Heart left ventricle (tissue), 16 donors: ENCODE measurements around the gene DYRK2. TPM values are rescaled to one million over a fixed set of nuclear protein-coding genes. Genes with fewer than 3 reads are reported as not detected.

Experiments
- ATAC-seq, 4 donors: fragments of 200-7000 bp; cut with Tn5 transposase; one replicate each; pipeline ENCODE4 v1.9.1; 2020 to 2022; ENCODE audit warnings: moderate library complexity in 4 of 4, mild to moderate bottlenecking in 3 of 4, moderate number of reproducible peaks in 1 of 4
- DNase-seq, 5 donors: peaks; one replicate each; pipeline ENCODE4 v3.0.0-alpha.2; 2020
- H3K27ac ChIP-seq, 12 donors: fragments of 200-600 bp; sonication (generic) in 4 of 12; one replicate each; pipeline versions ENCODE4 v1.5.0 to v1.8.0; 2016 to 2022; ENCODE audit warnings: mild to moderate bottlenecking in 2 of 12
- H3K27me3 ChIP-seq, 9 donors: fragments of 200-600 bp; sonication (generic) in 2 of 9; one replicate each; pipeline versions ENCODE4 v1.5.1 to v1.8.0; 2016 to 2022; ENCODE audit warnings: mild to moderate bottlenecking in 3 of 9
- H3K36me3 ChIP-seq, 9 donors: fragments of 200-600 bp; sonication (generic) in 2 of 9; one replicate each; pipeline versions ENCODE4 v1.5.0 to v1.8.0; 2018 to 2022; ENCODE audit warnings: mild to moderate bottlenecking in 2 of 9
- H3K4me1 ChIP-seq, 12 donors: fragments of 200-600 bp; sonication (generic) in 4 of 12; one replicate each; pipeline versions ENCODE4 v1.5.0 to v1.8.0; 2016 to 2022; ENCODE audit warnings: mild to moderate bottlenecking in 3 of 12
- H3K4me3 ChIP-seq, 12 donors: fragments of 200-600 bp; sonication (generic) in 4 of 12; one replicate each; pipeline versions ENCODE4 v1.5.0 to v1.8.0; 2017 to 2022; ENCODE audit warnings: mild to moderate bottlenecking in 9 of 12, moderate library complexity in 4 of 12
- H3K9me3 ChIP-seq, 12 donors: fragments of 200-600 bp; sonication (generic) in 4 of 12; one replicate each; pipeline versions ENCODE4 v1.5.0 to v1.8.0; 2016 to 2022; ENCODE audit warnings: mild to moderate bottlenecking in 1 of 12
- CTCF ChIP-seq, 12 donors: fragments of 200-600 bp; sonication (generic) in 4 of 12; IDR thresholded peaks; one replicate each; pipeline versions ENCODE4 v1.5.0 to v1.8.0; 2018 to 2022; ENCODE audit warnings: antibody characterized with exemption in 12 of 12, mild to moderate bottlenecking in 5 of 12
- POLR2A ChIP-seq, 2 donors: fragments of 450-650 bp; IDR thresholded peaks; one replicate each; pipeline ENCODE4 v1.6.1; 2017; ENCODE audit warnings: antibody characterized with exemption in 2 of 2, mild to moderate bottlenecking in 2 of 2, moderate library complexity in 2 of 2
- WGBS, 4 donors: extraction: QIAGEN DNeasy Blood & Tissue Kit in 2 of 4; methylation state at CpG; one replicate each; pipeline versions ENCODE4 v1.1.5 to v1.1.7; 2013 to 2018; 5-methylcytosine and 5-hydroxymethylcytosine counted together
- intact Hi-C, 10 donors: fragments of 100-400 bp; cut with DNase I; formaldehyde crosslinking; loops; one replicate each; pipeline versions ENCODE4 v1.11.1 to v1.14.2; 2022
- polyA plus RNA-seq, 2 donors: library from polyadenylated mRNA; stranded (reverse); fragments of 200-250 nt; gene quantifications; one replicate each; pipeline ENCODE4 v1.2.3, GENCODE V29; 2013
- total RNA-seq, 9 donors: library from RNA; depleted of rRNA in 2 of 9; stranded (reverse); fragments of >200 nt in 2 of 9; fragmentation: NEBNext Ultra II Directional in 3 of 9; extraction: Animal tissue kit (Norgen Biotek cat#: 25700) in 3 of 9; gene quantifications; one replicate each; pipeline versions ENCODE4 v1.1.0 to v1.2.4, GENCODE V29; 2016 to 2023
- donor health status: ischemic (EF 13 %, LVEDD 7.1; RV severe dilation, severe dysfunction).
- donor health status: healthy with polysubstance abuse.
- donor health status: DM: no; HTN: yes; CAD: no.
- donor health status: DM: no; HTN: no; CAD: no.
- donor health status: ischemic (EF 25% LVEDD 6.9; RV normal size, moderate dysfunction).
- donor health status: ischemic (EF 25% LVEDD 5.7; RV mildly dilated, moderate dysfunction).
- donor health status: healthy.
- donor health status: DM: yes; HTN: yes; CAD: no.
- donor health status: ischemic (EF 35%, LVEDD 5.7; RV mildly dilated, moderate dysfunction).
- donor health status: nonischemic (EF 11% LVEDD 7.7; RV severe dilation, severe dysfunction).
- donor health status: DM: yes; HTN: yes; CAD: no.
- donor health status: PGD.
- donor health status: ischemic (EF 29% LVEDD 5.4; RV normal size, mild dysfunction).
- donor health status: nonischemic (EF 23%, LVEDD 6.1; RV moderate dilation, normal function).

The DYRK2 gene
- total and polyA plus RNA-seq, 11 donors = 7.8 to 62.9 (median 37.8) TPM

GRCh38 chr12:67666605-67667004 lies 18.1 kb downstream of the DYRK2 start:
- WGBS, 4 donors = 15 to 42% (median 24%) methylated on average over 1 of the region's 1 CpG
- no peaks in the 10 kb centered on the region for H3K9me3 ChIP-seq
- H3K27me3 ChIP-seq = no peaks in the 10 kb centered on the region
- intact Hi-C loops = loop anchor here in 2 of 10 donors (10.0 kb wide), 2 partner anchors 118 to 312 kb away; no protein-coding TSS in a partner anchor
- peak overlapping the region in 9 of 12 donors; percentile 3 to 65 (median 49) for H3K27ac ChIP-seq
- TF ChIP-seq POLR2A (IDR thresholded peaks at IDR 0.05) = no peak
- TF ChIP-seq CTCF (IDR thresholded peaks at IDR 0.05) = no peak
- H3K4me1 ChIP-seq = peaks cover 5 to 90% (median 71%) of the 10 kb centered on the region in 12 donors
- peaks cover 0 to 14% (median 0%) of the 10 kb centered on the region in 9 donors for H3K36me3 ChIP-seq
- H3K4me3 ChIP-seq = no peak overlapping the region
- ATAC-seq (no peak), DNase-seq (no peak)

DNA sequence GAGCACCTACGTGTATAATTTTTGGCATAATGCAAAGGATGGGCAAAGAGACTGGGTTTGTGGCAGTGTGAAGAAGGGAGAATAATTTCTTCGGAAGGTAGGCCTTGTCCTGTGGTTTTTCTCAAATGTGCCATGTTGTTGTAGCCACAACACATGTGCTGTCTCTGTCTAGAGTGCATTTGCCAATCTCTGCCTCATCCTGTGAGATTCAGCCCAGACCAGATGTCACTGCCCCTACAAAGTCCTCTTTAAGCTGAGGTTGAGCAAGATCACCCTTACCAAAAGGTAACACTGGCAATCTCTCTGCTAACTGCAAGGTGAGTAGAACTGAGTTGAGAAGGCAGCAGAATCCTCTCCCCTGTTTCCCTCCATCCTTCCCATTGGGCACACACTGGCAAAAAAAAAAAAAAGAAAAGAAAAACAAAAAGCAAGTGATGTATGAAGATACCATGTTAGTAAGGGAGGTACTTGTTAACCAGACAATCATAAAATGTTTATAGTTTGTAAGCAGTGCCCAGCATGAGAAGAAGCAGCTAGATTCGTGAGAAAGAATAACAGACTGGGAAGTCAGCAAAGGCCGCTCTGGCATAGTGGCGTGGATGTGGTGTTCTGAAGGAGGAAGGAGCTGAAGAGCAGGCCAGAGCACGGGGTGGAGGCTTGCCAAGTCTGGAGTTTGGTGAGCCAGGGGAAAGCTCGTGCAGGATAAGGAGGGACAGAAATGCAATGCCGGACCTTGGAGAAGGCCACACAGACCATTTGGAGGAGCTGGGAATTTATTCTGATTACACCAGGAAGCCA lies 18.9 kb downstream of the DYRK2 start:
- intact Hi-C loops = loop anchor here in 2 of 10 donors (10.0 kb wide), 2 partner anchors 117 to 313 kb away; no protein-coding TSS in a partner anchor
- WGBS, 4 donors = 29 to 35% (median 30%) methylated on average over 8 of the region's 8 CpGs
- no peak for TF ChIP-seq POLR2A (IDR thresholded peaks at IDR 0.05)
- TF ChIP-seq CTCF (IDR thresholded peaks at IDR 0.05) = no peak
- DNase-seq (peak; percentile 81 to 90 (median 82)), ATAC-seq (peak; percentile 75 to 90 (median 84))
- Histone ChIP-seq H3K36me3 (peaks cover 0 to 10% (median 0%) of the 10 kb centered on the region in 9 donors), H3K9me3 (no peaks in the 10 kb centered on the region), H3K27me3 (no peaks in the 10 kb centered on the region), H3K27ac (peak overlapping the region in 11 of 12 donors; percentile 3 to 65 (median 49)), H3K4me1 (peaks cover 5 to 89% (median 67%) of the 10 kb centered on the region in 12 donors), H3K4me3 (no peak overlapping the region)

DNA sequence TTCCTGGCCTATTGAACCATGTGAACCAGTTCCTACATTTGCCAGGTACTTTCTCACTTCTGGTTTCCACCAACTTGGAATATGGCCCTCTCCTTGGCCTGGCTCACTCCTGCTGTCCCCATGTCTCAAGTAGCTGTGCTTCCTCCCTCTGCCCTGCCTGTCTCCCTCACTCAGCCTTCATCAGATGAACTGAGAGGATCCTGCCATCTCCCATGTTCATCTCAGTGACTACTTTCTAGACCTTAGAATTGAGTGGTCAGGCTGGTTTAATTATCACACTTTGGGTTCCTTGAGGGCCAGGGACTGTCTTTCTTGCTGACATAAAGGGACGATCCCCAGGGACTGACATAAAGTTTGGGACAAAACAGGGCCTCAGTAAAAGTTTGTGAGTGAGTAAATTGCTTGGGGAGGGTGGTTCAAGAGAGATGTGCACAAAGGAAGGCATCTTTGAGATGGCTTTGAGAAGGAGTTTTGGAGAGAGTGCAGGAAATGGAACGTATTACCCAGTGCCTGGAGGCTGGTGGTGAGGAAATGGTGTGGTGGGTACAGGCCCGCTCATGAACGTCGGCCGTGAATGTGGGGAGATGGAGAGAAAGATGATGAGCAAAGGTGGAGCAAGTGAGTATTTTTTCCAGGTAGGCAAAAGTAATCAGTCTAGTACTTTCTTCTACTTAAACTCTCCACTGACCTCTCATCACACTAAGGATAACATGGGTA lies 20.8 kb downstream of the DYRK2 start:
- Histone ChIP-seq H3K4me3 (no peak overlapping the region), H3K9me3 (peaks cover 0 to 6% (median 0%) of the 10 kb centered on the region in 12 donors), H3K36me3 (no peaks in the 10 kb centered on the region), H3K27ac (no peak overlapping the region), H3K4me1 (peaks cover 5 to 70% (median 48%) of the 10 kb centered on the region in 12 donors), H3K27me3 (no peaks in the 10 kb centered on the region)
- intact Hi-C loops = loop anchor here in 2 of 10 donors (10.0 kb wide), 2 partner anchors 115 to 315 kb away; no protein-coding TSS in a partner anchor
- TF ChIP-seq POLR2A (IDR thresholded peaks at IDR 0.05) (no peak), CTCF (IDR thresholded peaks at IDR 0.05) (no peak)
- DNase-seq = no peak
- no peak for ATAC-seq
- 90 to 93% (median 91%) methylated on average over 6 of the region's 6 CpGs for WGBS, 4 donors
